GM23338 (cell line): ENCODE measurements around the gene ZNF761.
"Not testable (repeated sequence)": the region's sequence is repeated elsewhere in the genome, so short reads cannot be mapped to it uniquely, and the experiment has no call there.

Source experiments
- CREB1 ChIP-seq: fragments of 250-450 bp; sonication (Bioruptor Pico); IDR thresholded peaks from 2 replicates; pipeline ENCODE4 v1.5.0; 2020; ENCODE audit warnings: low read depth, mild to moderate bottlenecking, moderate library complexity
- EZH2 ChIP-seq: fragments of 200-600 bp; sonication (generic); IDR thresholded peaks from one replicate; pipeline ENCODE4 v1.8.0; 2017; ENCODE audit warnings: antibody characterized with exemption, mild to moderate bottlenecking, low read depth; ENCODE audit not compliant: unreplicated experiment
- EZH2phosphoT487 ChIP-seq: fragments of 200-600 bp; sonication (generic); IDR thresholded peaks from one replicate; pipeline ENCODE4 v1.8.1; 2018; ENCODE audit warnings: antibody characterized with exemption; ENCODE audit not compliant: unreplicated experiment
- POLR2AphosphoS5 ChIP-seq: IDR thresholded peaks from 2 replicates; pipeline ENCODE4 v1.6.1; 2016; ENCODE audit warnings: antibody characterized with exemption, low read depth
- STAT1 ChIP-seq: IDR thresholded peaks from one replicate; pipeline ENCODE4 v1.6.1; 2016; ENCODE audit warnings: antibody characterized with exemption; ENCODE audit not compliant: unreplicated experiment
- ZNF462 ChIP-seq: fragments of 250-450 bp; sonication (Bioruptor Pico); IDR thresholded peaks from 2 replicates; pipeline ENCODE4 v1.5.0; 2020; ENCODE audit warnings: mild to moderate bottlenecking, moderate library complexity
- TF ChIP-seq, protein P1 (sequence below), 2 experiments: fragments of 200-600 bp in 1 of 2; sonication (generic) in 1 of 2; conservative IDR thresholded peaks; 2 replicates each; pipeline versions ENCODE4 v1.5.1 to v1.6.1; 2016 to 2017; ENCODE audit warnings: antibody characterized with exemption in 2 of 2, low read depth in 2 of 2, mild to moderate bottlenecking in 2 of 2, moderate library complexity in 1 of 2

DNA sequence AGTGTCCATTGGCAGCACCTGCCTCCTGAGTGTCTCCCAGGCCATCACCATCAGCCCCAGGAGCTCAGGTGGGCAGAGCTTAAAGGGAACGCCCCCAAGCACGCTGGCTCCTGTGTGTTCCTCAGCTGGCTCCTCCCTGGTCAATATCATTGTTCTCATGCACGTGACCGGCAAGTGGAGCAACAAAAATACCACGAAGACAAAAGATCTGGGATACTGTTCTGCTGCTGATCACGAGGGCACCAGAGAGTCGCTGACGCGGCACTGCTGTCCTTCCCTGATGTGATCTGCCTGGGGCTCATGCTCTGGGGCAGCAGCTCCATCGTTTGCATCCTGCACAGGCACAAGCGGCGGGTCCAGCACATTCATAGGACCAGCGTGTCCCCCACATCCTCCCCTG lies 8.7 kb upstream of the ZNF761 start:
- not testable (repeated sequence) for TF ChIP-seq EZH2; CREB1 (CRISPR knock-in tag); POLR2AphosphoS5; EZH2phosphoT487; STAT1; ZNF462 (CRISPR knock-in tag)
- TF ChIP-seq, protein P1, sequence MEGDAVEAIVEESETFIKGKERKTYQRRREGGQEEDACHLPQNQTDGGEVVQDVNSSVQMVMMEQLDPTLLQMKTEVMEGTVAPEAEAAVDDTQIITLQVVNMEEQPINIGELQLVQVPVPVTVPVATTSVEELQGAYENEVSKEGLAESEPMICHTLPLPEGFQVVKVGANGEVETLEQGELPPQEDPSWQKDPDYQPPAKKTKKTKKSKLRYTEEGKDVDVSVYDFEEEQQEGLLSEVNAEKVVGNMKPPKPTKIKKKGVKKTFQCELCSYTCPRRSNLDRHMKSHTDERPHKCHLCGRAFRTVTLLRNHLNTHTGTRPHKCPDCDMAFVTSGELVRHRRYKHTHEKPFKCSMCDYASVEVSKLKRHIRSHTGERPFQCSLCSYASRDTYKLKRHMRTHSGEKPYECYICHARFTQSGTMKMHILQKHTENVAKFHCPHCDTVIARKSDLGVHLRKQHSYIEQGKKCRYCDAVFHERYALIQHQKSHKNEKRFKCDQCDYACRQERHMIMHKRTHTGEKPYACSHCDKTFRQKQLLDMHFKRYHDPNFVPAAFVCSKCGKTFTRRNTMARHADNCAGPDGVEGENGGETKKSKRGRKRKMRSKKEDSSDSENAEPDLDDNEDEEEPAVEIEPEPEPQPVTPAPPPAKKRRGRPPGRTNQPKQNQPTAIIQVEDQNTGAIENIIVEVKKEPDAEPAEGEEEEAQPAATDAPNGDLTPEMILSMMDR (conservative IDR thresholded peaks at IDR 0.05; ENCODE audit: low read depth in 2 of 2): not testable (repeated sequence)
